GM18909 (cell line): ENCODE results near the gene MEIS2.

Experiments used
- ATAC-seq: cut with Tn5 transposase; IDR thresholded peaks from one replicate; pipeline ENCODE4 v1.9.1; 2021; ENCODE audit warnings: mild to moderate bottlenecking; ENCODE audit not compliant: unreplicated experiment, poor library complexity

Gene MEIS2

DNA sequence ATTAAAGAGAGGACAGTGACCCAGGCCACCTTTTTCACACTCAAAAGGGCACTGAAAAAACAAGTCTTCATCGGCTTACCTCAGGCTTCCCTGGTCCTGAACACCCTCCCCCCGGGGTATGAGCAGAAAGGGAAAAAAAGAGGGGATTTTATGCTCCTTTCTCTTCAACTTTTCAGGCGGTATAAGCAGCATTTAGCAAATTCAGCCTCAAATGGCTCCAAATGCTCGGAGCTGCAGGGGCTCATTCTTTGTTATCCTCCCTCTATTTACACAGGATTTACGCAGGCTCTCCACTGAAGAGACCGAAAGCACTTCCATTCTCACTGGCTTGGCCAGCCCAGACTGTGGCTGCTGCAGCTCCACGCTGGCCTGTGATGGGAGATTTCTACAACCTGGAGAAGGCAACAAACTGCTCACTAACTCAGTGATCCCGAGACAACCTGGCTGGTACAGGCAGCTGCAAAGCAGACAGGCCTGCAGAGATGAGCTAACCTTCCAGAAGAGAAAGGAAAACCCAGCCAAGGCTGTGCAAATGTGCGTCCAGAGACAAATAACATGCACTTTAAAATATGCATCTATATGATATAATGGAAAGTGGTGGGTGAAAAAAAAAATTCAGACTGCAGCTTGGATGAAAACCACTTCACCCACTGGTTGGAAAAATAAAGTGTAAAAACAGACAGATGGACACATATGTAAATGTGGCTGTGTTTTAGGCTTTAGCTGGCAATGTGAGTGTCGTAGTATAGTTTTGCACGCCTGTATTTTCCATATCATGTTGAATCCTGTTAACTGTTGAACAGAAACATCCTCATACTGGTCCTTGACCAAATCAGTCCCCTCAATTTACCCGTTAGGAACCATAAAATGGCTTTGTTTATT, 54.2 kb downstream of the MEIS2 start:
- no peak for ATAC-seq

DNA sequence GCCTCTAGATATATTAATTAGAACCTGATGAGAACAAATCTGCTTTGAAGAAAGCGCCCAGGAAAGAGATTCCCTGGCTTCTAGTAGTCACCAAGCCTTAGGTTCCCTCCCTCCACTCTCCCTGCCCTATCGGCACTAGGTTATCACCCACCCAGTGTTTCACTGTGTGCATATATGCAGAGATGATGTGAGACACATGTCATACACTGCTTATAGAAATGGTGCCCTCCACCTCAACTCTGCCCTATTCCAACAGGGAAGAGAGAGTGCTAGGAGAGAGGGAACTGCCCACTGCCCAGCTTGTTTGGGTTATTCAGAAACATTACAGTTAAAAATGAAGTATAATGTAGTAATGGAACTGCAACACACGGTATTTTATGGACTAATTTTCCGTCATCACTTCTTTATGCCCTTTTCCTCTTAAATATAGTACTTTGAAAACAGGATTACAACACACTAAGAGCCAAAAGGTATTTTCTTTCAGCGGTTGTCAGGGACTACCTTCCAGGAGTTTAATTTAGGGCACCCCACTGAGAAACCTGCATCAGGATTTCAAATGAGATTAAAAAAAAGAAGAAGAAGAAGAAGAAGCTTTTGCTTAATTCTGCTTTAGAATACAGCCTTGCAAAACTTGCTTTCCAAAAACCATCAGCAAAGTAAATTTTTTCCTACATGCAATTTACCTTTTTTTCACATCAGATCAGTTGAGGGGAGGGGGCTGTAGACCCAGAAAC, 55.3 kb downstream of the MEIS2 start:
- ATAC-seq, result no peak

DNA sequence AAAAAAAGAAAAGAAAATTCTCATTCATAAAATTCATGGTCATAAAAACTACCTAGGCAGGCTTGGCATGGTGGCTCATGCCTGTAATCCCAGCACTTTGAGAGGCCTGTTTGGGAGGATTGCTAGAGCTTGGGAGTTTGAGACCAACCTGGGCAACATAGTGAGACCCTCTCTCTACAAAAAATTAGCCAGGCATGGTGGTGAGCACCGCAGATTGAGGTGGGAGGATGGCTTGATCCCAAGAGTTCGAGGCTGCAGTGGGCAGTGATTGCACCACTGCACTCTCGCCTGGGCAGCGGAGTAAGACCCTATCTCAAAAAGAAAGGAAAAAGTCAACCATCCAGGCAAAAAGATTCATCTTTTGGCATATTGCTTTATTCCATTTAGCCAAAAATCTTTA, 58.5 kb downstream of the MEIS2 start:
- no peak for ATAC-seq

DNA sequence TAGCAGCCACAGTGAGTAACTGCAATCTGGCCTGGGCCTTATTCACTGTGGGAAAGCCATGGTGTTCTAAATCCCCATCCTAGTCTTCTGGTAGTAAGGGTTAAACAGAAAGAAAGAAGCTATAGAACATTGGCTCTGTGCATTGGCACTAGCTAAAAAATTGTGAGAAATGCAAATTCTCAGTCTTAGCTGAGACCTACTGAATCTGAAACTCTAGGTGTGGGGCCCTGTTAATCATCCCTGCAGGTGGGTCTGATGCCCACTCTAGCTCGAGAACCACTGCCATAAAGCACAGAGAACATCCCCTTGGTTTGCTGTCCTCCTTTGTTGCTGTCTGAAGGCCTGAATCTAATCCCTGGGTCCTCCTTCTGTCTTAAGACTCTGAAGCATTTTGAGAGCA, 59.3 kb downstream of the MEIS2 start:
- no peak for ATAC-seq

DNA sequence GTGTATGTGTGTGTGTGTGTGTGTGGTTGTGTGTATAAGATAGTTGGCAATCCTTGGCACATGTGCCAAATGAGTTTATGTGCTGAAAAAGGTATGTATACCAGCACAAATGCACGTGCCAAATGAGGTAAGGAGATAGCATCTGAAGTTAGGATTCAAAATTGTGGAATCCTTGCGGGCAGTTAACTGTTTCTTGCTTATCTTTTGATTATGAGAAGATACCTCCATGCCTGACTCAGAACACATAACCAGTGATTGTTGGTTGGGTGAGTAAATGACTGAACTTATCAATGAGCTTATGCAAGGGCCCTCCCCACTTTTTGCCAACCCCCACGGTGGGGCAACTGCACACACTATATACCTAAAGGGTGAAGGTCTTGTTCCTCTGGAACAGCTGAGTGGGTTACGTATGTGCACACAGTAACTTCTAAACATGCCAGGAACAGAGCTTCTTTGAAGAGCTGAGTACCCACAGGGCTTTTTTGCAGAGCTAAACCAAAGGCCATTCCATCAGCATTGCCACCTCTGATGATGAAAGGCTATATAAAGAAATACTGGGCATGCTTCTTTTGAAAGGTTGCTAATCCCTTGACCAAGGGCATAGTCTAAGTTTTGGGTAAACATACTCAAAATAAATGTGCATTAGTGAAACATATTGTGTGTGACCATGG, 60.1 kb downstream of the MEIS2 start:
- no peak for ATAC-seq

DNA sequence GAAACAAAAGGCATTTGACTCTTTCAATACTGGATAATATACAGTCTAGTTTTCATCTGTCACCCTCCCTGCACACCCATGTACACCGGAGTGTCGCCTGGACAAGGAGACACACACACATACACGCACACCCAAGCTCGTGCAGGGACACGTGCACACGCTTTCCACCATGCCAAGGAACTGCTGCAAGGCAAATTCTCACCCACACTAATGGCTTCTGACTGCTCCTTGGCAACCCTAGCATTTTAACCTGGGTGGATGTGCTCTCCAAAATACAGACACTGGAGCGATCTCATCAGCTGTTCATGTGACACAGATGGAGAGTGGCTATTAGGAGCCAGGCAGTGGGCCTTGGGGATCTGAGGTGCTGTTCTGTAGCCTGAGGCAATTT, 61.6 kb downstream of the MEIS2 start:
- ATAC-seq, result no peak

DNA sequence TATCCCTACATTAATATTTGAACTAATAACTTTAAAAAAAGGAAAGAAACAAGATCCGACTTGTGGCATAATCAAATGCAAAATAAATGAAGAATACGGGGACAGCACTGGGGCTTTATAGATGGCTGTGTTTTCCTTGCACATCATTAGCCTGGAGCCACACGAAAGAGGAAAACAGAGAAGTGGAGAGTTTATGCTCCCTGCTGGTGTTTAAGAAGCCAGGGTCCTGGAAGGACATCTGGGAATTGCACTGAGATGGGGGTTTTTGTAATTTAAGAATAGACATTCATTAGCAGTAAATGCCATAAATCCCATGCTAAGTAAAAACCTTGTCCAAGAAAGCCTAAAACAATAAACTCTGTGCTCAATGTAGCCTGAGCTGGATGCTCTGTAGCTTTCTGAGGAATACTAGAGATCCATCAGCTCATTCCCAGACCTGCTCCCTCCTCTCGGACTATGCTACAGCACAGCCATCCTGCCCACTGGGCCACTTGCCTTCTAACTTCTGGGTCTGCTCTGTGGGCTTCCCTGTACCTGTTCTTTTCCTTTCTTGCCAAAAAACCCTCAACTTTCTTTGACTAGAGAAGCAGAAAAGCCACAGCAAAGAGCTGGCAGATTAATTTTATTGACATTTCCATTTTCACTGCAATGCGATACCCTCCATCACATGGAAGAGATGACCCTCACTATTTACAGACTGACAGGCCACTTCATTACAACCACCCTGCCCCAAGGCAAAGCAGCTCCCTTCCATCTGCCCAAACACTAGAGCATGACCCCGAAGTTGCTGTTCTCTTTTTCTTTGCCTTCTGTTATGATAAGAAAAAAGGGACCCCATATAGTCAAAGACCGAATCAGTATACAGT, 62.3 kb downstream of the MEIS2 start:
- no peak for ATAC-seq

DNA sequence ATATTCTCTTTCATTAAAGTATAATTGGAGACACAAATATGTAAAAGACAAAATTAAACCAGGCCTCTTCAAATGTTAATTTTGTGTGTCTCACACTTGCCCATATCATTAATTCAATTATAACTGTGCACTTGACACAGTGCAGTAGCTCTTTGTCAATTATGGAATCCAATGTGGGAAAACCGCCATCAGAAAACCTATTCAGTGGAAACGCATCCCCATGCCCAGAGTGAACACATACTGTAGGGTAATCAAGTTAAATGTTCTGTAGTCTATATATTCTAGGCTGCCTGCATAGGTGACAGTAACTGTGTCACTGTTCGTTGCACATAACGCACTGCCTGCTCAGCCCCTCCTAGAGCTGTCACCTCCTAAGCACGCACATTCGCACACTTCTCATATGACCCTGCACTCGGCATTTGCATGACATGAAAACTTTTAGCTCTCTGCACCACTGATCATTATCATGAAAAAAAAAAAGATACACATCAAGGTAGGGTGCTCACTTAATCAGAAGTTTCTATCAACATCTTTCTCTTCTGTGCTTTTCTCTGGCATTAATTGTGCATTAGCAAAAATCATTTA, 63.2 kb downstream of the MEIS2 start:
- ATAC-seq, result no peak

DNA sequence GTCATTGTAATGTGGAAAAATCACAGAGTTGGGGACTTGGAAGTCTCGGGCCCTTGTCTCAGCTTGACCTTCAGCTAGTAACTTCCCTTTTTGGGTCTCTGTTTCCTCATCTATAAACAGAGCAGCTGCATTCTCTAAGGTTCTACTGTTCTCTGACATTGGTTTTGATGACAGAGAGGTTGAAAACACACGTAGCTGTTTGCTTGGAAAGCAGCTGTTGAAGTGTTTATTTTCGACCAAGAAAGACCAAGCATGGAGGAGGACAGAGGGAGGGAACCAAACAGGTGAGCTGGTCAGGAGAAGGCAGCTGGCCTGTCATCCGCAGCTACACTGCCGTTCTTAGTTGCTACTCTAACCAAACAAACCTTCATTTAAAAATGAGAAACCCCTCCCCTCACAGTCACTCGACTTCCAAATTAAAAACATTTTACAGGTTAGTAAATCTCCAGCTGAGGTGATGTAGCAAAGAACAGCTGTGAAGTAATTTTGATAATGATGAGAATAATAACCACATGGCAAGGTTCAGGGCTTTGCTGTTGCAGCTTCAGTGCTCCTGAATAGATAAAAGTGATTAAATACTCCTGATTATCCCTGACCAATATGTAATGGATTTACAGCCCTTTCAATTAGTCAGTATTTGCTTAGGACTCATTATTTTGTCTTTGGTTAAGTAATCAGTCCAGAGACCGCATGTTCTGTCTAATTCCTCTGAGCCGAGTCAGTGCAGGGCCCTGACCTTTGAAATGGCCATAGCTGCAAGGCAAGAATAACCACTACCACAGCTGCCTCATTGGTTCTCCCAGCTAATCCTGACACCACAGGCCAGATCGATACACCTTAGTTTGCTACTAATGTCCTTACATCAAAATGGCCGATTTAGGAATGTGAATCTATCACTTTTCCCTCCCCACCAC, 65.3 kb downstream of the MEIS2 start:
- no peak for ATAC-seq

DNA sequence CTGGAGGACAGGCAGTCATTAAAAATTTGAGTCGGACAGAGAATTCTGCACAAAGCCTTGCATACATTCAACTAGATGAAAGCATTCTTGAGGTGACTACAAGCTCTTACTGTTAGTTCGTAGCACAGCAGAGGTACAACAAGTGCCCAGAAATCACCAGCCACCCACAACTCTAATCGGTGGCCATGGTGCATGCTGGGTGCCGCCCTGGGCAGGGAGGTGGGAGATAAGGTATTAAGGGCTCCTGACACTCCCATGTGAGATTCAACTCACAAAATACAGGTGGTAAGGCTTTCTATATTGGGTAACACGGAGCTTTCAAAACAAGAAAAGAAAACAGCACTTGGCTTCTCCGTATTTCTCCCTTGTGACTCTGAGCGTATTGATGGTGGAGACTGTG, 66.0 kb downstream of the MEIS2 start:
- no peak for ATAC-seq

DNA sequence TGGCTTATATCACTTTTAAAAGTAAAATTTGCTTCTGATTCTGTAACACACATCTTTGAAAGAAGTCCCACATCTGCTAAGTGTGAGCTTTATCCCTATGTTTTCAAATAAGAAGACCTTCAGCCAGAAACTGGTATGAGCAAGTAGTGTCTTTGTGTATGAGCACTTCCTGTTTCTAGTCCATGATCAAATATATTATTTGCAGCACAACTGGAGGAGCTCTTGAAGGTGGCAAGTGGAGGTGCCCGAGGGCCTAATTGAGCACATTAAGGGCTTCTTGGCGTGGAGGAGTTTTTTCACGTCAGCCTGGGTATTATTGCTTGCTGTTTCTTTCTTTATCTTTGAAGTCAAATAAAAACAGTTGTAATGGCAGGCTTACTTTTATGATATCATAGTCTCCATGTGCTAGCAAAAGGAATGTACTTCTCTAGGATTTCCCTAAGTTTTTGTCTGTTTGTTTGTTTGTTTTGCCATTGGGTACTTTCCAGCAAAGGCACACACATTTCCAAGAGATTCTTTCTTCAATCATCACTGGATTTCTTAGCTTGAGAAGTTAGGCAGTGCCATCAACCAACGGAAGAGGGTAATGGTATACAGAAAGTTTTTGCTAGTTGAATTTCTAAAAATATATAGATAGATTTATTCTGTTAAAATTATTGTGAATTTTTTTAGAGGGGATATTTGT, 68.1 kb downstream of the MEIS2 start:
- no peak for ATAC-seq

DNA sequence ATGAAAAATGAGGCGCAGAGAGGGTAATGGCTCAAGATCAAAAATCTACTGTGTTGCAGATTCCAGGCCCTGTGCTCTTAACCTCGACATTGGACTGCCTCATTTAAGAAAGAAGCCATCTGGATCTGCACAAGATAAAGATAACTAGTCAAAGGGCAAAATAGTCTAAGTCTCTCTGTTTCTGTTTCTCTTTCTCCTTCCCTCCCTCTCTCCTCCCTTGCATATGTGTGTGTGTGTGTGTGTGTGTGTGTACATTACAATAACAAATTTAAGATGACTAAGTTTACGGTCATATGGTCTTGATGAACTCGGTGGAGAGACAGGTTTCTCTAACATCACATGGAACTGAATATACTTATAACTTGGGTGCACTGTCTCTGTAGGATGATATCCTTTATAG, 69.2 kb downstream of the MEIS2 start:
- ATAC-seq, result no peak

DNA sequence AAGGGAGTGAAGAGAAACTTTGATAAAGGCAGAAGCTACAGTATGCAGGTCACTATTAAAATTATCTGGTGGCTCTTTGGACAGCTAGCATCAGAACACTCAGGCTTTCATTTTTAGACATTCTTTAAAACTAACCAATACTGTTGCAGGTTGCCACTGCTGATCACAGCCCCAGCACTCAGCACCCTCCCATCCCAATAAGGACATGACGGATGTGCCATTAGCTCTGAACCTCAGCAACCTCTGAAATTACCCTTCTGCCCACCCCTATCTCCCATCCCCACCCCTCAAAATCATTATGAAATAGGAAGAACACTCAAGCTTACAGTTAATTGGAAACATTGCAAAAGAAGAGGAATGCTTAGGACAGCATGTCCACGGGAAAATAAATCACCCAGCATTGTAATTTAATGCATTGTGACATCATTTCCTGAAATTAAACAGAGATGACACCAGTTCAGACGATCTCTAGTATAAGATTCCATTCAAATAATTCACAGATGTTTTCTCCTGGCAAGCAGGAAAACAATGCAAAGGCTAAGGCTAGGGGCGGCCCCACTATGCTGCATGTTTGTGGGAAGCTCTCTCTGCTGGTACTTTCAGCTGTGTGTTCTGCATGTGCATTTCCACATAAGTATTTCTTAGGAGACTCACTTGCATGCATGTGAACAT, 71.6 kb downstream of the MEIS2 start:
- ATAC-seq, result no peak

DNA sequence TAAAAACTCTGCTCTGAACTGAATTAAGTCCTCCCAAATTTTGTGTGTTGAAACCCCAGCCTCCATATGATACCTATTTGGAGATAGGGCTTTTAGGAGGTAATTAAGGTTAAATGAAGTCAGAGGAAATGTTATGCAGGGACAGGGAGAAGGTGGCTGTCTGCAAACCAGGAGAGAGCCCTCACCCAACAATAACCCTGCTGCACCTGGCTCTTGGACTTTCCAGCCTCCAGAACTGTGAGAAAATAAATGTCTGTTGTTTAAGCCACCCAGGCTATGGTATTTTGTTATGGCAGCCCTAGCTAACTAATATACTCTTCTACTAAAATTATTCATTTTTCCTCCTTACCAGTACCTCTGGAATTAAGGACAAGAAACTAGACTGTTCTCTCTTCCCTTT, 79.5 kb downstream of the MEIS2 start:
- no peak for ATAC-seq

DNA sequence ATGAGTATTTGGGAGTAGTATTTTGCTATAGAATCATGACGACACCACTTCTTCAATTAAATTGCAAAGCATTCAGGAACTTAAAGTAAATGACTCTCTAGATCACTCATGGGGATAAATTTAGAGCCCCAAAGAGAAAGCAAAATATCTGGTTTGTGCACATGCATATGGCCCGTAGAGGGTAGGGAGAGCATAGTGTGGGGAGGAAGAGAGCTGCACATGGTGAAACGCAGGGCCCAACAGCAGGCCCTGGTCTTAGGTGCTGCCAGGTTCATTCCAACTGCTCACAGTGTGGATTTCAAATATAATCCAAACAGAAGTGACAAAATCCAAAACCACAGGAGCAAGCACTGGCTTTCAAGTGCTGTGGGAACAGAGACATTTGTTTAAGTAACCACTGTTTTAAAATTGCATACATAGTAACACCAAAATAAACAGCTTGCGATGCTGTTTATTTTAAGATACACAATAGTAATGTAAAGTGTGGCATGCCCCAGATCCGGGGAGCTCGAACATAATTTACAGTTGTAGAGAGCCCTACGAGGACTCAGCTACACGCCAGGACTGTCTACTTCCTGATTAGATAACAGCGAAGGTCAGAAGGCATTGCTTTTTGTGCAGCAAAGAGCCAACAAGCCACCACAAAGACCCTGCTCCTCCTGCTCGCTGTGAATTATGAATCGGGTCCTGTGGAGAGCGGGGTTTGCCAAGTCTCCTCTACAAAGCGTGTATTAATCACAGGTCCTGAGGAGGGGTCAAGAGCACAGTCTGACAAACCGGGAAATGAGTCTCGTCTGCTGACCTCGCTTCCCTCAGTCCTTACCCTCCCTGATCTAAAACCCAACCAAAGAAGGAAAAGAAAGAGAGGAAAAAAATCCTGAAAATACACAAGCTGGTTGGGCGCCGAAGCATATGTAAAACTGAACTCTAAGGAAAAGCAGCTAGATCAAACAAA, 80.6 kb downstream of the MEIS2 start:
- ATAC-seq, result no peak

DNA sequence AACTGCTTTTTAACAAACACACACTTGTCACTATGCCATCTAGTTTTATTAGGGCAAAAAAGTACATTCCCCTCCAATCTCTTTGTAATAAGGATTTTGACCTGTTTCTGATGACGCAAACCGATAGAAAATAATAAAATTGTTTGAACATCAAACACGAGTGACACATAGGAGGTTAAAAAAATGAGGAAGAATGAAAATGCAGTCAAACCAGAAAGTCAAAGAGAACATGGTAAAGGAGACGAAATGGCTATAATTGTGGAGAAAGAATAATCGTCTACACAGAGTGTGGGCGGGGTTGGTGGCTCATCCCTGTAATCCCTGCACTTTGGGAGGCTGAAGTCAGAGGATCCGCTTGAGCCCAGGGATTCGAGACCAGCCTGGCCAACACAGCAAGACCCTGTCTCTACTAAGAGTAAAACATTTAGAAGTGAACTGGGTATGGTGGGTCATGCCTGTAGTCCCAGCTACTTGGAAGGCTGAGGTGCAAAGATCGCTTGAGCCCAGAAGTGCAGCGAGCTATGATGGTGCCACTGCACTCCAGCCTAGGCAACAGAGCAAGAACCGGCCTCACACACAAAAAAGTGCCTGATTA, 83.2 kb downstream of the MEIS2 start:
- ATAC-seq, result no peak
